H9 (cell line): ENCODE data around the gene HPGDS. TPM values are rescaled to one million over a fixed set of nuclear protein-coding genes. Genes with fewer than 3 reads are reported as not detected.

ENCODE experiments used
- DNase-seq: peaks from one replicate; pipeline ENCODE4 v3.0.0-alpha.2; 2017
- H2AFZ ChIP-seq: one replicate; pipeline ENCODE4 v1.6.1; 2013; ENCODE audit warnings: mild to moderate bottlenecking, low read length, control low read depth, moderate library complexity
- H2AK5ac ChIP-seq: 2 replicates; pipeline ENCODE4 v1.6.1; 2013; ENCODE audit warnings: low read length, control low read depth, mixed read lengths; ENCODE audit not compliant: insufficient read length
- H2BK120ac ChIP-seq: one replicate; pipeline ENCODE4 v1.6.1; 2013; ENCODE audit warnings: low read depth, mild to moderate bottlenecking, low read length, control low read depth, inconsistent platforms; ENCODE audit not compliant: poor library complexity, severe bottlenecking
- H2BK12ac ChIP-seq: 2 replicates; pipeline ENCODE4 v1.6.1; 2013; ENCODE audit warnings: low read length, control low read depth, mixed read lengths, low read depth; ENCODE audit not compliant: insufficient read length
- H2BK15ac ChIP-seq: 2 replicates; pipeline ENCODE4 v1.6.1; 2013; ENCODE audit warnings: low read depth, low read length, control low read depth
- H2BK20ac ChIP-seq: one replicate; pipeline ENCODE4 v1.6.1; 2013; ENCODE audit warnings: low read depth, mild to moderate bottlenecking, low read length, control low read depth, inconsistent platforms; ENCODE audit not compliant: poor library complexity, severe bottlenecking
- H2BK5ac ChIP-seq: 2 replicates; pipeline ENCODE4 v1.6.1; 2013; ENCODE audit warnings: low read length, control low read depth, mixed read lengths; ENCODE audit not compliant: insufficient read length
- H3K14ac ChIP-seq: 2 replicates; pipeline ENCODE4 v1.6.1; 2013; ENCODE audit warnings: low read length, control low read depth; ENCODE audit not compliant: insufficient read depth
- H3K18ac ChIP-seq: 2 replicates; pipeline ENCODE4 v1.6.1; 2013; ENCODE audit warnings: low read depth, mild to moderate bottlenecking, mixed read lengths, low read length, control low read depth; ENCODE audit not compliant: insufficient read length
- H3K23ac ChIP-seq: 2 replicates; pipeline ENCODE4 v1.6.1; 2013; ENCODE audit warnings: low read length, control low read depth, mixed read lengths, low read depth; ENCODE audit not compliant: insufficient read length
- H3K23me2 ChIP-seq: 2 replicates; pipeline ENCODE4 v1.6.1; 2013; ENCODE audit warnings: low read depth, mild to moderate bottlenecking, mixed read lengths, low read length, control low read depth; ENCODE audit not compliant: insufficient read length, poor library complexity, severe bottlenecking
- H3K27ac ChIP-seq: 2 replicates; pipeline ENCODE4 v1.5.1; 2013; ENCODE audit warnings: low read length, control low read depth, mixed read lengths, low read depth; ENCODE audit not compliant: insufficient read length
- H3K27me3 ChIP-seq: 2 replicates; pipeline ENCODE4 v1.6.1; 2013; ENCODE audit warnings: low read length, control low read depth, inconsistent platforms; ENCODE audit not compliant: insufficient read depth
- H3K4ac ChIP-seq: 2 replicates; pipeline ENCODE4 v1.6.1; 2013; ENCODE audit warnings: low read depth, mild to moderate bottlenecking, control low read depth, inconsistent platforms, low read length, moderate library complexity
- H3K4me1 ChIP-seq: 2 replicates; pipeline ENCODE4 v1.6.1; 2013; ENCODE audit warnings: low read length, control low read depth, inconsistent platforms; ENCODE audit not compliant: insufficient read depth
- H3K4me2 ChIP-seq: 2 replicates; pipeline ENCODE4 v1.6.1; 2013; ENCODE audit warnings: low read length, control low read depth, mixed read lengths; ENCODE audit not compliant: insufficient read length, insufficient read depth
- H3K56ac ChIP-seq: 2 replicates; pipeline ENCODE4 v1.6.1; 2013; ENCODE audit warnings: low read depth, mild to moderate bottlenecking, mixed read lengths, low read length, control low read depth; ENCODE audit not compliant: insufficient read length
- H3K79me1 ChIP-seq: 2 replicates; pipeline ENCODE4 v1.6.1; 2013; ENCODE audit warnings: low read depth, mild to moderate bottlenecking, moderate library complexity, low read length, control low read depth, inconsistent platforms; ENCODE audit not compliant: insufficient read depth, poor library complexity, severe bottlenecking
- H3K79me2 ChIP-seq: 2 replicates; pipeline ENCODE4 v1.6.1; 2013; ENCODE audit warnings: low read length, control low read depth, inconsistent platforms; ENCODE audit not compliant: insufficient read depth
- H3K9ac ChIP-seq: 2 replicates; pipeline ENCODE4 v1.6.1; 2013; ENCODE audit warnings: low read length, control low read depth, mixed read lengths; ENCODE audit not compliant: insufficient read length; ENCODE audit errors: extremely low read depth
- H3K9me3 ChIP-seq: one replicate; pipeline ENCODE4 v1.6.1; 2013; ENCODE audit warnings: low read depth, low read length, inconsistent platforms; ENCODE audit not compliant: control insufficient read depth
- H3T11ph ChIP-seq: one replicate; pipeline ENCODE4 v1.6.1; 2013; ENCODE audit warnings: mild to moderate bottlenecking, low read length, control low read depth, inconsistent platforms
- H4K20me1 ChIP-seq: one replicate; pipeline ENCODE4 v1.6.1; 2013; ENCODE audit not compliant: control insufficient read depth, insufficient read length, insufficient read depth
- H4K5ac ChIP-seq: 2 replicates; pipeline ENCODE4 v1.6.1; 2013; ENCODE audit warnings: low read depth, mild to moderate bottlenecking, mixed read lengths, low read length, control low read depth; ENCODE audit not compliant: insufficient read length
- H4K8ac ChIP-seq: replicated peaks from 2 replicates; pipeline ENCODE4 v1.6.1; 2013; ENCODE audit warnings: low read length, control low read depth, mixed read lengths, low read depth; ENCODE audit not compliant: insufficient read length
- H4K91ac ChIP-seq: 2 replicates; pipeline ENCODE4 v1.6.1; 2013; ENCODE audit warnings: low read depth, mild to moderate bottlenecking, moderate library complexity, mixed read lengths, low read length, control low read depth; ENCODE audit not compliant: insufficient read length
- H3K27ac Mint-ChIP-seq, 3 experiments: 2 replicates in 2 of 3; 3 replicates in 1 of 3; pipeline ENCODE4 v1.8.0; 2020 to 2021; ENCODE audit warnings: mixed read lengths in 3 of 3, mild to moderate bottlenecking in 1 of 3, moderate library complexity in 1 of 3
- H3K27me3 Mint-ChIP-seq: 2 replicates; pipeline ENCODE4 v1.8.0; 2021; ENCODE audit warnings: low read depth, mild to moderate bottlenecking, moderate library complexity, mixed read lengths
- H3K36me3 Mint-ChIP-seq, 3 experiments: 2 replicates in 2 of 3; 3 replicates in 1 of 3; pipeline ENCODE4 v1.8.0; 2020 to 2021; ENCODE audit warnings: low read depth in 3 of 3, mixed read lengths in 3 of 3; ENCODE audit not compliant: insufficient read depth in 1 of 3
- H3K4me1 Mint-ChIP-seq, 2 experiments: 2 replicates each; pipeline ENCODE4 v1.8.0; 2020; ENCODE audit warnings: mixed read lengths in 2 of 2
- H3K4me3 Mint-ChIP-seq, 2 experiments: 2 replicates in 1 of 2; 3 replicates in 1 of 2; pipeline ENCODE4 v1.8.0; 2020 to 2021; ENCODE audit warnings: mild to moderate bottlenecking in 2 of 2, mixed read lengths in 2 of 2, moderate library complexity in 1 of 2
- H3K9me3 Mint-ChIP-seq, 2 experiments: 2 replicates in 1 of 2; 3 replicates in 1 of 2; pipeline ENCODE4 v1.8.0; 2020; ENCODE audit warnings: mild to moderate bottlenecking in 2 of 2, mixed read lengths in 2 of 2, moderate library complexity in 1 of 2
- CTCF ChIP-seq: fragments of 200-600 bp; sonication (generic); conservative IDR thresholded peaks from 3 replicates; pipeline ENCODE4 v1.8.0; 2021; ENCODE audit warnings: antibody characterized with exemption, mild to moderate bottlenecking
- WGBS: extraction: QIAGEN DNeasy Blood & Tissue Kit; methylation state at CpG from one replicate; pipeline ENCODE4 v1.1.7; 2013; ENCODE audit warnings: missing lambda C conversion rate, low lambda C conversion rate, mixed read lengths; ENCODE audit not compliant: insufficient read length; ENCODE audit errors: extremely low coverage; 5-methylcytosine and 5-hydroxymethylcytosine counted together
- total RNA-seq: library from RNA; stranded (reverse); gene quantifications from 2 replicates; pipeline ENCODE4 v1.2.1, GENCODE V29; 2021

HPGDS gene
- total RNA-seq, 1 experiment from 2014 or later, result not detected

- H3K27ac ChIP-seq, result no peak overlapping the region
- WGBS, result no CpG with 5 or more reads among the region's 5 CpGs
- no peak overlapping the region for H3K18ac ChIP-seq
- no peaks in the 10 kb centered on the region for H3K79me2 ChIP-seq
- no peak overlapping the region for H2BK5ac ChIP-seq
- no peak overlapping the region; a peak in 1 of 5 replicates for H3K4me3 Mint-ChIP-seq
- no peak overlapping the region for H3K9ac ChIP-seq
- no peaks in the 10 kb centered on the region for H4K20me1 ChIP-seq
- no peak overlapping the region for H2BK15ac ChIP-seq
- no peak overlapping the region for H3K4me2 ChIP-seq
- no peak overlapping the region for H2AFZ ChIP-seq
- no peak overlapping the region for H3K4ac ChIP-seq
- H3K23ac ChIP-seq, result no peak overlapping the region
- H4K8ac ChIP-seq, result no peak overlapping the region
- H3K27me3 Mint-ChIP-seq, result no peaks in the 10 kb centered on the region
- H3K9me3 Mint-ChIP-seq, result 0 out of 5 replicates have a peak, but pooled peaks cover 0 to 1% of the 10 kb centered on the region in 2 experiments
- no peak overlapping the region for H3T11ph ChIP-seq
- no peak overlapping the region for H4K91ac ChIP-seq
- H3K9me3 ChIP-seq, result no peaks in the 10 kb centered on the region
- H2AK5ac ChIP-seq, result no peak overlapping the region
- H3K23me2 ChIP-seq, result no peaks in the 10 kb centered on the region
- no peak for DNase-seq
- H2BK12ac ChIP-seq, result no peak overlapping the region
- no peaks in the 10 kb centered on the region for H3K79me1 ChIP-seq
- no peaks in the 10 kb centered on the region for H3K27me3 ChIP-seq
- no peaks in the 10 kb centered on the region for H3K36me3 Mint-ChIP-seq
- no peak overlapping the region for H4K5ac ChIP-seq
- H2BK20ac ChIP-seq, result no peak overlapping the region
- H3K14ac ChIP-seq, result no peak overlapping the region
- H3K4me1 ChIP-seq, result no peaks in the 10 kb centered on the region
- no peak overlapping the region for H3K56ac ChIP-seq
- no peak overlapping the region for H2BK120ac ChIP-seq
- H3K4me1 Mint-ChIP-seq, result peaks cover 5 to 20% of the 10 kb centered on the region in 2 experiments
- TF ChIP-seq CTCF, result peak; percentile 58
- no peak overlapping the region for H3K27ac Mint-ChIP-seq
These were observed 9.5 kb downstream of the HPGDS start for GRCh38 chr4:94332983-94333590.
